Psoas muscle (tissue), 8 donors: Measurements from ENCODE around the gene EPB41L4A. TPM values are rescaled to one million over a fixed set of nuclear protein-coding genes. Genes with fewer than 3 reads are reported as not detected.

Source experiments
- ATAC-seq, 4 donors: fragments of 200-7000 bp; cut with Tn5 transposase; one replicate each; pipeline ENCODE4 v1.9.1; 2020; ENCODE audit warnings: moderate library complexity in 3 of 4, mild to moderate bottlenecking in 2 of 4
- DNase-seq, 2 donors: peaks; one replicate each; pipeline ENCODE4 v3.0.0-alpha.2; 2020
- H3K27ac ChIP-seq: fragments of 200-600 bp; one replicate; pipeline ENCODE4 v1.8.0; 2022
- H3K27me3 ChIP-seq, 3 donors: fragments of 200-600 bp in 1 of 3; one replicate each; pipeline versions ENCODE4 v1.6.1 to v1.8.0; 2013 to 2022; ENCODE audit warnings: low read length in 2 of 3, mild to moderate bottlenecking in 2 of 3, moderate library complexity in 1 of 3; ENCODE audit not compliant: insufficient read depth in 3 of 3
- H3K36me3 ChIP-seq, 2 donors: fragments of 200-600 bp in 1 of 2; one replicate each; pipeline versions ENCODE4 v1.6.1 to v1.8.0; 2013 to 2022; ENCODE audit warnings: low read depth in 1 of 2, mild to moderate bottlenecking in 1 of 2, moderate library complexity in 1 of 2; ENCODE audit not compliant: insufficient read depth in 1 of 2
- H3K4me1 ChIP-seq: fragments of 200-600 bp; one replicate; pipeline ENCODE4 v1.8.0; 2022
- H3K4me3 ChIP-seq: fragments of 200-600 bp; one replicate; pipeline ENCODE4 v1.8.0; 2022; ENCODE audit warnings: mild to moderate bottlenecking
- H3K9me3 ChIP-seq: fragments of 200-600 bp; one replicate; pipeline ENCODE4 v1.8.0; 2022
- CTCF ChIP-seq: fragments of 200-600 bp; IDR thresholded peaks from one replicate; pipeline ENCODE4 v1.8.0; 2022; ENCODE audit warnings: antibody characterized with exemption
- WGBS, 3 donors: extraction: QIAGEN DNeasy Blood & Tissue Kit; methylation state at CpG; one replicate each; pipeline versions ENCODE4 v1.1.6 to v1.1.7; 2013; 5-methylcytosine and 5-hydroxymethylcytosine counted together
- intact Hi-C, 2 donors: fragments of 100-400 bp; cut with DNase I; formaldehyde crosslinking; loops; one replicate each; pipeline versions ENCODE4 v1.11.0 to v1.14.2; 2022
- polyA plus RNA-seq, 3 donors: library from polyadenylated mRNA; stranded (reverse); fragments of 200-250 nt; gene quantifications; one replicate each; pipeline ENCODE4 v1.2.3, GENCODE V29; 2013
- total RNA-seq, 4 donors: library from RNA; stranded (reverse); fragmentation: NEBNext Ultra II Directional in 2 of 4; extraction: Animal tissue kit (Norgen Biotek cat#: 25700) in 2 of 4; gene quantifications; one replicate each; pipeline versions ENCODE4 v1.2.1 to v1.2.4, GENCODE V29; 2021 to 2023
- donor health status: healthy with polysubstance abuse.
- donor health status: DM: no; HTN: no; CAD: no; lungs with moderate emphysema.
- donor health status: Bipolar disorder and iron deficiency.
- donor health status: healthy.
- donor health status: DM: yes; HTN: yes; CAD: no.
- donor health status: DM: no; HTN: no; CAD: no.
- donor health status: DM: no; HTN: no; CAD: no.
- donor health status: DM: yes; HTN: yes; CAD: no.

The EPB41L4A gene
- total and polyA plus RNA-seq, 7 donors, result 1.0 to 7.2 (median 1.9) TPM

DNA sequence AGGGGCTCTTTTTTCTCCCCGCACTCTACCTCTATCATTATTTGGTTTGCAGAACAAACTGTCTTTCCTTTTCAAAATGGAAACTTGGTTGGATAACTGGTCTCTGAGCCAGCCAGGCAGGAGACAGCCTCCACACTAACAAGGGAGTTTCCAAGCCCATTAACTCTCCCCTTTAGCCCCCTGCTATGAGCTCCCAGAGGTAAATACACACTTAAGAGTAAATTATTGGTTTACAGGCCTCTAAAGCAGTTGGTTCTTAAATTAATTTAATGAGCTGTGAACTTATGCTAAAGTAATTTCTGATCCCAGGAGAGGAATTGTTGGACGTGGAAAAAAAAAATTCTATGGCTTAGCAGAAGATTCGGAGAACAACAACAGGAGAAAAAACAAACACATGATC lies 30.3 kb downstream of the EPB41L4A start:
- no peaks in the 10 kb centered on the region for H3K9me3 ChIP-seq
- H3K4me1 ChIP-seq, result no peaks in the 10 kb centered on the region
- TF ChIP-seq CTCF, result no peak
- no peaks in the 10 kb centered on the region for H3K36me3 ChIP-seq
- WGBS, 3 donors, result 64 to 68% (median 68%) methylated on average over 3 of the region's 3 CpGs
- ATAC-seq, result no peak
- intact Hi-C loops, result no loop called here
- H3K4me3 ChIP-seq, result no peak overlapping the region
- no peak overlapping the region for H3K27ac ChIP-seq
- DNase-seq, result no peak
- H3K27me3 ChIP-seq, result no peaks in the 10 kb centered on the region

DNA sequence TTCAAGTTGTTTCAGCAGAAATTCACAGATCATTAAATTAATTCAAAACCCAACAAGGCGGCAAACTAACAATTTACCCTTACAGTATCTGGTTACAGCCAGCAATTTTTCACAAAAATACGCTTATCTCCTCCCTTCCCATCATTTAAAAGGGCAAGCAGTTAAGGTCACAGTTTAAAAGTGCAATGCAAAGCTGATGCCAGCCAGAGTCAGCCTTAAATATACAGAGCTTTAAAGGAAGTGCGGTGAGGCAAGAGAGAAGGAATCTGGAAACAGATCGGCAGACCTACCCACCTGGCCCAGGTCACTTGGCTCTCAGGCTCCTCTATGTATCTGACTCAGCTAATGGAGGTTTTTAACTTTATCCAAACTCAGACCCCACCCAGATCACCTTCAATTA lies 31.0 kb downstream of the EPB41L4A start:
- intact Hi-C loops, result no loop called here
- Histone ChIP-seq H3K27ac (no peak overlapping the region), H3K9me3 (no peaks in the 10 kb centered on the region), H3K4me3 (no peak overlapping the region), H3K36me3 (no peaks in the 10 kb centered on the region), H3K4me1 (no peaks in the 10 kb centered on the region), H3K27me3 (no peaks in the 10 kb centered on the region)
- DNase-seq (no peak), ATAC-seq (no peak)
- TF ChIP-seq CTCF, result no peak
- 58 to 69% (median 64%) methylated on average over 4 of the region's 4 CpGs for WGBS, 3 donors

GRCh38 chr5:112386766-112387165 lies 32.3 kb downstream of the EPB41L4A start:
- 77 to 86% (median 85%) methylated on average over 5 of the region's 5 CpGs for WGBS, 3 donors
- no peak for DNase-seq
- ATAC-seq, result no peak
- intact Hi-C loops, result no loop called here
- Histone ChIP-seq H3K9me3 (no peaks in the 10 kb centered on the region), H3K4me1 (no peaks in the 10 kb centered on the region), H3K27me3 (no peaks in the 10 kb centered on the region), H3K36me3 (no peaks in the 10 kb centered on the region), H3K27ac (no peak overlapping the region), H3K4me3 (no peak overlapping the region)
- TF ChIP-seq CTCF, result no peak

DNA sequence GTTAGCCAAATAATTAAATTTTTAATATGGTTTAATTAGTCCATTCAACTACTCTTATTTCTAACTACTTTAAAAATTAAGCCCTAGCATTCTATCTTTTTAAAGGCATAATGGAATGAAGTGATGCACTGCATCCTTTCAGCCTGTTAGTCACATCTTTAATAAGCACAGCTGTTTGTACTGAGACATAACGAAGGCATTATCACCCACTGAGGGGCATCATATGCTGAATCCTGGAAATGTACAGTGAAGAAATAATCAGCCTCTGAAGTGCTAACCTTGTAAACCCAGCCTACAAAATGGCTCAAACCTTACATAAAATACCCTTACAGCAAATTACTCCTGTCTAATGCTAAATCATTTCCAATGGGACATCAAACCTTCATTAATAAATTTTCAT lies 33.1 kb downstream of the EPB41L4A start:
- intact Hi-C loops, result no loop called here
- Histone ChIP-seq H3K4me3 (no peak overlapping the region), H3K9me3 (no peaks in the 10 kb centered on the region), H3K27me3 (no peaks in the 10 kb centered on the region), H3K4me1 (no peaks in the 10 kb centered on the region), H3K36me3 (no peaks in the 10 kb centered on the region), H3K27ac (no peak overlapping the region)
- DNase-seq, result no peak
- ATAC-seq, result no peak
- no peak for TF ChIP-seq CTCF
- 44 to 63% (median 47%) methylated on average over 1 of the region's 1 CpG for WGBS, 3 donors

- no peak for ATAC-seq
- Histone ChIP-seq H3K36me3 (no peaks in the 10 kb centered on the region), H3K9me3 (no peaks in the 10 kb centered on the region), H3K4me3 (no peak overlapping the region), H3K4me1 (no peaks in the 10 kb centered on the region), H3K27ac (no peak overlapping the region), H3K27me3 (no peaks in the 10 kb centered on the region)
- DNase-seq, result no peak
- intact Hi-C loops, result no loop called here
- 82 to 89% (median 89%) methylated on average over 3 of the region's 3 CpGs for WGBS, 3 donors
- no peak for TF ChIP-seq CTCF
Observed at GRCh38 chr5:112385566-112385965, 33.5 kb downstream of the EPB41L4A start.
